Measurements from ENCODE around the gene ID4.

The ID4 gene, protein sequence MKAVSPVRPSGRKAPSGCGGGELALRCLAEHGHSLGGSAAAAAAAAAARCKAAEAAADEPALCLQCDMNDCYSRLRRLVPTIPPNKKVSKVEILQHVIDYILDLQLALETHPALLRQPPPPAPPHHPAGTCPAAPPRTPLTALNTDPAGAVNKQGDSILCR

DNA sequence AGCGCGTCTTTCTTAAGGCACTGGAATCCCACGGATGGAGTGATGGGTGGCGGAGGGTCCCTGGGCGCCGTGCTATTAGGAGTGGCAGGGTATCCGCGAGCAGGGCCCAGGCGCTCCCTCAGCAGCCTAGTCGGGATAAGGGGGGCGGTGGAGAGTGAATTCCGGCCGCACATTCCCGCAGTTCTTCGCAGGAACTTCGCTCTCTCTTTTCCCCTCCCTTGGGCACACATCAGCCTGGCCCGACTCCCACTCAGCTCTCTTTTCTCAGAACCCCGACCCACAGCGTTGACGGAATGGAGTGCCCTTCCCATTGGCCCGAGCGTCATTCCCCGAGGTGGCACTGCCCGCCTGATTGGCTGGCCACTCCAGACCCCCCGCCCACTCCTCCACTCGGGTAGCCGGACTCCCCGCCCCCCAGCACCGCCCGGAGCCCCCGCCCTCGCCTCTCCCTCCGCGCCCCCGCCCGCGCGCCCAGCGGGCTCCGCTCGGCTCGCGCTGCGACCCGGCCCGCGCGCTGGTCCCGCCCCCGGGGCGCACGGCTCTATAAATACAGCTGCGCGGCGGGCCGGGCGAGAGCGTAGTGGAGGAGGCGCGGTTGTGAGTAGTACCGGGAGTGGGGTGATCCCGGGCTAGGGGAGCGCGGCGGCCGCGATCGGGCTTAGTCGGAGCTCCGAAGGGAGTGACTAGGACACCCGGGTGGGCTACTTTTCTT is at the start of gene ID4:
TSS of gene ID4 (plus strand) at position 572 of the 712 bp plus-strand sequence. CDS start 385 bp downstream, outside the sequence.
- peak; percentile 98 for DNase-seq

DNA sequence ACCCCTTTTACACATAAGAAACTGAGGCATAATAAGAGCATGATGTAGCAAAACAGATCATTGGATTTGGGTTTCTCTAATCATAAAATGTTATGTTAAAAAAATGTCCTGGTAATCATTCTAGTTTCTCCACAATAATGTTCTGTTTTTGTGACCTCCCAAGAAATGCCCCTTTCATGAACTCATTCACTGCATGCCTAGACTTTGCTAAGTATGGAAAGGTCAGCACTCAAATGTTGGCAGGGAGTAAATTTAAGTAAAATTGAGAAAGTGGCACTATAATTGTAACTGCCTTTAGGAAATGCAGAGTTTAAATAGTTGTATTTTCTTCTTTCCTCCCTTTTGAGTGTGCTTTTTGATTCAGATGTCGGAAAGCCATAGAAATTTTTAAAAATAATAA is 48.5 kb upstream of the ID4 start:
- no peak for DNase-seq

DNA sequence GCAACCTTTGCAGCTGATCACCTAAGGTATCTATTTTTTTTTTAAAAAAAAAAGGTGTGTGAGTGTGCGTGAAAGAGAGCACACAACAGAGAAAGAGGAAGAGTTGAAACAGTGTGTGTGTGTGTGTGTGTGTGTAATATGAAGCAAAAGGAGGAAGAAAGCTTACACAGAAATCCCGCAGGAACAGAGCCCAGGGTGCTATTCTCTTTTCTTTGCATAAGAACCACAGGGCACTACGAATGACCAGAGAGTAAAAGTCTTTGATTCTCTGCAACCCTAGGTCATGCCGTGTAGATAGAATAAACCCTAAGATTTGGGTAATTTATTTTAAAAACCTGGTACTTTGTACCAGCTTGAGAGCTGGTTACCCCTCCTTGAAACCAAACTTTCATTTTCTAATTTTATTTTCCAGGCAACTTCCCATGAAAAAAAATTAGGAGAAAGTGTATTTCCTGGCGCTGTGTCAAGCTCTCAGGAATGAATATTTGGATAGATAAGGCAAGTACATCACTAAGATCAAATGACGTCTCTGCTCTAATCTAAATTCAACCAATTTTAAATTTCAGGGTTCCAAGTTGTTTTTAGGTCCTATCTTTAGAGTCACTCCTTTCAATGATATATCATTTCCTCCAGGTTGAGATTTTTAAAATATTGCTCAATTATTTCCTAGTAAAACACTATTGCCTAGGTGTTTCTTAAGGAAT is 47.9 kb upstream of the ID4 start:
- DNase-seq, result no peak

DNA sequence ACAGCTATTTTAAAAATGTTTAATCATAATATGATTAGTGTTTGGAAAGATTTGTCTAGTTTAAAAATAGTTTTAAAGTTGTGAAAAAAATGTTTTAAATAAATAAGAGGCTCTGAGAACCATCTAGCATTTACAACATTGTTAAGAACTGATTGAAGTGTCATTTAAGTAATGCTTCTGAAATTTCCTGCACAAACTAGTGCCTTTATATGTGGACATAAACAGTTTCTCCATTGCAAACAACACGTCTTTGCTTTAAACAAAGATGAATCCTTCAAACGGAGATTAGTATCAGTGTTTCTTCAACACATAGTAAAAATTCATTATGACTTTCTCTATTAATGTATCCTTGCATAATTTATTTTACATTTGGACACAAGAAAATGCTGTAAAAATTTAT is 45.9 kb upstream of the ID4 start:
- DNase-seq, result no peak

DNA sequence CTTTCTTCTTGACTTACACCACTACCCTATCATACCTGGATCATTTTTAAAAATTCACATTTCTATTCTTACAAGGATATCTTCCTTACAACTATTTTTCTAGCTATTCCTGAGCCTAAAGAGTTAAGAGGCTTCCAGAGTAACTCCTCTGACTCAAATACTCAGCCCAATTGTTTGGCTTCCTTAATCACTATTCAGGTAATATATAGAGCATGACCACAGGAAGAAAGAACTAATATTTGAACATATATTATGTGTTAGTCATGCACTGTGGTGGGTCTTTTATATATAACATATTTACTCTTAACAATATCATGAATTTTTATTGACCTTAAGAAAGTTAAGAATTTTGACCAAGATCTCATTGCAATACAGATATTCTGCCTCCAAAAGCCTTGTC is 42.0 kb upstream of the ID4 start:
- no peak for DNase-seq

DNA sequence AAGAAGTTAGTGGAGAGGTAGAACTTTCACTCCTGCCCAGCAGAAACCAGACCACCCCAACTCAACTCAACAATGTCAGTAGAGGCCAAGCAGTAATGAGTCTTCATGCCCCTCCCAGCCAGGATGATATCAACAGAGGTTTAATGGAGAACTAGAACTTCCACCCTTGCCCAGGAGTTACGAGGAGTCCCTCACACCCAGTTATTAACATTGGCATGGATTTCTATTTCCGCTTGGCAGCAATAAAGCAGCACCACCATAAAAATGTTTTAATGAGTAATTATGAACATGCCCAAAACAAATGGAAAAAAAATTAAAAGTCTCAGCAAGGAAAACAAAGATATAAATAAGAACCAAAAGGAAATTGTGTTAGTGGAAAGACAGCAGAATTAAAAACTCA is 40.7 kb upstream of the ID4 start:
- DNase-seq, result no peak

DNA sequence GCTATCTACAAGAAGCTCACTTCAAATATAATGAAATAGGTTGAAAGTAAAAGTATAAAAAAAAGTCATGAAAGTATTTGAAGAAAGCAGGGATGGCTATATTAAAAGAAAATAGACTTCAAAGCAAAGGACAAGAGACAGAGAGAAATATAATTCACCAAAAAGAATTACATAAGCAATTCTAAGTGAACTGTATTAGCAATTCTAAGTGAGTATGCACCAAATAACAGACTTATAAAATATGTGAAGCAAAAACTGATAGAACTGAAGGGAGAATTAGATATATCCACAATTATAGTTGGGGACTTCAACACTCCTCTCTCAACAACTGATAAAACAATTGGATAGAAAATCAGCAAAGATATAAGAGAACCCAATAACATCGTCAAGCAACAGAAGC is 38.8 kb upstream of the ID4 start:
- DNase-seq, result no peak

DNA sequence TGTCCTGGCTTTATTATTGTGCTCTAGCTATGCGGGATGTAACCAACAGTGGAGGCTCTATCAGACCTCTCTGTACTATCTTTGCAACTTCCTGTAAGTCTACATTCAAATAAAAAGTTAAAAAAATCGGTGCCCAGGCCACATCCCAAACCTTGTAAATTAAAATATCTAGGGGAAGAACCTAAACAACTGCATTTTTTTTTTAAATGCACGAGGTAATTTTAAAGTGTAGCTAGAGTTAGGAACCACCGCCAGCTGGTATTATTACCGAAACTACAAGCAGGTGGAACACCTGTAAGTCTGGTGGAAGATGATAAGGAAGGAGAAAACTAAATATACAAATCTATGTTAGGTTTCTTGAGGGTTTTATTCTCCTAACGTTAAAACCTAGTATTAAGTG is 34.5 kb upstream of the ID4 start:
- no peak for DNase-seq

DNA sequence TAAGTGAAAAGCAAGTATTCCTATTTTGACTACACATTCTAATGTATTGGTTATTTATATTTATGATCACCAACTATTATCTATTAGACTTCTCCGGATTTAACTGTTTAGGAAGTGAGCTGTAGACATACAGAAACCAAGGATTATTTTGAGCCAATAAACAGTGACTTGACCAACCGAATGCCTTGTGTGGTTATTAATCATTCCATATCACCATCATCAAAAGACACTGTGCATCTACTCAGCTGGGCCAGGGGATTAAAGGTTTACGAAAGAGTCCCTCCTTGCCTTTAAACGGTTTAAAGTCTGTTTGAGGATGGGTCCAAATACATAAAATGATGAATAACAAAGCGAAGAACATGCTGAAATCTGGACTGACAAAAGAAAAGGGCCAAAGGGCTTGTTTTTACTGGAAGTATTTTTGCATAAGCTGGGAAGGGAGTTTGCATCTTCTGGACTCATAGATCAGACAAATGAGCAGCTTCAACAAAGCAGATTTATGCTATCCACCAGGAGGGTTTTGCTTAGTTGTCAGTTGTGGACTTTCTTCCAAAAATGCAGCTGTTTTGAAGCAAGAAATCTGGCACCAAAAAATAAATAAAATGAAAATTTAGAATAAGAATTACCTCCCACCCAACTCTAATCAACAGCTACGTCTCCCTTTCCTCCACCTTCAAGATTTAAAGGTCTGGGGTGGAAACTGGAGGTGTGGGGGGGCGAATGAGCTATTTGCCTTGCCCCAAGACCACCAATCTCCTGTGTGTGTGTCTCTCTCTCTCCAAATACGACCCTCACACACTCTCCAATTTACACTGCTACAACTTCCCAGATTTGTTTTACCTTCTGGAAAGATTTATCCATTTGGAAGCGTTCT is 33.6 kb upstream of the ID4 start:
- peak; percentile 32 for DNase-seq

DNA sequence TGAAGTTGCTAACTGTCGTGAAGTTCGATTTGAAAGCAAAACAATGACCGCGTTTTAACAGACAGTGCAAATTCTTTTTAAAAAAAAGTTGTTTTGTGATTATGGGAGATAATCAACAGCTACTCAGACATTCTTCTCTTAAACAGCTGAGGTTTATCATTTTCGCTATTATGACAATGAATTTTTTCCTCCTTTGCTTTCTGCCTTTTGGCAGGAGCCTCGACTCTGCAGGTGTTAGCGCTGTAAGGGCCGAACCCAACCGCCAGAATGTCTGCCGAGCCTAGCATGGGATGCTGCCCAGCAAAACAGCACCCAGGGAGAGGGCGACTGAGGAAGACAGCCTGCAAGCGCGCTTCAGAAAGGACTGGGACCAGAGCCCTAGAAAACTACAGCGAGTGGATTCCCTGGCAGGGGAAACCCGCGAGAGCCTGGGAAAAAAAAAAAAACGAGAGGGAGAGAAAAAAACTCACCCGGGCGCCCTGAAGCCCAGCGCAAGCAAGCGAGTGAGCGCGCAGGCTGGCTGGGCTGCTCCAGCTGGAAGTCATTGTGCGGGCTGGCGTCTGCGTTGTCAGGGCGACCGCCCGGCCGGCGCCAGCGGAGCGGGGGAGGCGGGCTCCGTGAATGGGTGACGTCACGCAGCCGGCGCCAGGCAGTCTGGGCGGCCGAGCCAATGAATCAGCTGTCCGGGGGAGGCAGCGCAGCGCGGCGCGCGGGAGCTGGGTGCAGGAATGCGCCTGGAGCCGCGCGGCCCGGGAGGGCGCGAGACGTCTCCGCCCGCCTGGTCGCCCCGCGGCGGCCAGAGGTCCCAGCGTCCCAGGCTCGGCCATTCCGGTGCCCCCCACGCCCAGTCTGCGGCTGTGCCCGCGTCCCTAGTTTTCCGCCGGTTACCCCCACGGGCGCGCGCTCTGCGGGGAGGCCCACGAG is 32.7 kb upstream of the ID4 start:
- DNase-seq, result peak; percentile 98

DNA sequence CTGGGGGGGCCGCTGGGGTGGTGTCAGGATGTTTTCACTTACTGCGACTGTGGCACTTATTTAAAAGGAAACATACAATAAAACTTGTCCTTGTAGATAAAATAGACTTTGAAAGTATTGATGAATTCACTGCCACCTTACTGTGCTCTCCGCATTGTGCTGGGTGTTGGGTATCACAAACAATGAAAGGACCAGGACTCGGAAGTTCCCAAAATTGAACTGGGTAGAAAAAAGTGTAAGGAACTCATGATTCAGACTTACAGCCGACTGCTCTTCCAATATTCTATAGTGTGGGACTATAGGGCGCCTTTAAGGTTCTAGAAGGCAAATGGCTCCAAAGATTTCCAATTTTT is 32.1 kb upstream of the ID4 start:
- DNase-seq, result no peak

DNA sequence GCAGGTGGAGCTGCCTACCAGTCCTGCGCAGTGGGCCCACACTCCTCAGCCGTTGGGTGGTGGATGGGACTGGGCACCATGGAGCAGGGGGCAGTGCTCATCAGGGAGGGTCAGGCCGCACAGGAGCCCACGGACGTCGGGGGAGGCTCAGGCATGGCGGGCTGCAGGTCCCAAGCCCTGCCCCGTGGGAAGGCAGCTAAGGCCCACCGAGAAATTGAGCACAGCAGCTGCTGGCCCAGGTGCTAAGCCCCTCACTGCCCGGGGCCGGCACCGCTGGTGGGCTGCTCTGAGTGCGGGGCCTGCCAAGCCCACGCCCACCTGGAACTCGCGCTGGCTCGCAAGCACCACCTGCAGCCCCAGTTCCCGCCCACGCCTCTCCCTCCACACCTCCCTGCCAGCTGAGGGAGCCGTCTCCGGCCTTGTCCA is 30.2 kb upstream of the ID4 start:
- no peak for DNase-seq

DNA sequence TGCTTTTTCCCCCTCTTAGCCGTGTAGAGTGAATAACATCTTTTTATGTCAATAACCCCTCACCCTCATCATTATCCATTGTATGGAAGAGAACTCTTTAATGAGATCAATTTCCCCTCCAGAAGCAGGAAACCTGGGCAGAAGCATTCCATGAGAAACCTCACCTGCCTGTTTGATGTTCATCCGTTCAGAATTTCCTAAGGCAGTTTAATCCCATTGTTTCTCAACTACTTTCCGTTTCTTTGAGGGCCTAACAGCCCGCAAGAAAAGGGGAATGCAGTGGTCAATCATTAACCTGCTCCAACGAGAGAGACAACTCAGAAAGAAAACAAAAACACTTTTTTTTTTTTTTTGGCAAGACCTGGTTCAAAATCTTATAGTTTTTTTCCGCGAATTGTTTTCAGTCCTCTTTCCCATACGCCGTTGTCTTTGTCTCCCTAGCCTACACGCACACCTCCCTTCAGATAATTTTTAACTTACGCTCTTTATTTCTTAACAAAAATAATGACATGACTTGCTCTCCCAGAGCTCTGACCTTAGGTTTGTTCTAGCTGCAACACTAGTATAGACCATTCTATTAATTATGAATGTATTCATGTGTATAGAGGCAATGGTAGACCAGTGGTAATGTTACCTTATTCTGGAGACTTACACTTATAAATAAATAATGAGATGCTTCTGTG is 25.6 kb upstream of the ID4 start:
- DNase-seq, result no peak

DNA sequence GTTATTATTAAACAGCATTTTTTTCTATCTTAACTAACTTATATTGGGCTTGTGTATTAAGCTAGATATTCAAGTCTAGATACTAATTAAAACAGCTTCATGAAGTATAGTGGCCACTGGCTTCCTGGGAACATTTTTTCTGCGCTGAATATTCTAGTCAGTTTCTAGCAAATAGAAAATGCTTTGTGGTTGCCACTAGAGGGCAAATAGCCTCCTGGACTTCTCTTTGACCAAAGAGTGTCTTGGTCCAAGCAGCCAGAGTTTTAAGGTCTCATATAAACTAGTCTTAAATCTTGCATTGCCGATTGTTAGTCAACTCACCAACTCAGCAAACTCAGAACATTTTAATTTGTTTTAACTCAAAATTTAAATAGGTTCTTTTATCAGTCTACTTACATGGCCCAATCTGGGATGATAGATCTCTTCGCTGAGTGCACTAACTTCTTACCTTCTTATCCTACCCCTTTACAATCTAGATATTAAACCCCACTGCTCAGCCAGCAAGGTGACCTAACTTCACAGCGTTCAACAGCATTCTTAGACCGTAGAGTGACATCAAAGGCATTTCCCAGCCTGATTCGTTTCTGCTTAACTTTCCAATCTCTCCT is 24.6 kb upstream of the ID4 start:
- DNase-seq, result no peak

DNA sequence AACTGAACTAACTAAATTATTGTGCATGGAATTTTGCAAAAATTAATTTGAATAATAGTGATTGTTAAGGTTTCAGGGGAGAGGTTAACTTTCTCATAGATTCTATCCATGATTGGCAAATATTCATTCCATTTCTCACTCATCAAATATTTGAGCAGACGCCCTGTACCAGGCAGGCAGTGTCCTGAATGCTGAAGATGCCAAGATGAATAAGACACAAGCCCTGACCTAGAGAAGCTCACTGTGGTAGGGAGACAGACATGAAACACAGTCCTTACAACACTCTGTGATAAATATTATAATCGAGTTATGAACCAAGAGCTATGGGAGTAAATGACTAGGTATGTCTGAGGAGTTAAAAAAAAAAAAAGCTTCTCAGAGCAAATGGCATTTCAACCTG is 18.4 kb upstream of the ID4 start:
- DNase-seq, result no peak

DNA sequence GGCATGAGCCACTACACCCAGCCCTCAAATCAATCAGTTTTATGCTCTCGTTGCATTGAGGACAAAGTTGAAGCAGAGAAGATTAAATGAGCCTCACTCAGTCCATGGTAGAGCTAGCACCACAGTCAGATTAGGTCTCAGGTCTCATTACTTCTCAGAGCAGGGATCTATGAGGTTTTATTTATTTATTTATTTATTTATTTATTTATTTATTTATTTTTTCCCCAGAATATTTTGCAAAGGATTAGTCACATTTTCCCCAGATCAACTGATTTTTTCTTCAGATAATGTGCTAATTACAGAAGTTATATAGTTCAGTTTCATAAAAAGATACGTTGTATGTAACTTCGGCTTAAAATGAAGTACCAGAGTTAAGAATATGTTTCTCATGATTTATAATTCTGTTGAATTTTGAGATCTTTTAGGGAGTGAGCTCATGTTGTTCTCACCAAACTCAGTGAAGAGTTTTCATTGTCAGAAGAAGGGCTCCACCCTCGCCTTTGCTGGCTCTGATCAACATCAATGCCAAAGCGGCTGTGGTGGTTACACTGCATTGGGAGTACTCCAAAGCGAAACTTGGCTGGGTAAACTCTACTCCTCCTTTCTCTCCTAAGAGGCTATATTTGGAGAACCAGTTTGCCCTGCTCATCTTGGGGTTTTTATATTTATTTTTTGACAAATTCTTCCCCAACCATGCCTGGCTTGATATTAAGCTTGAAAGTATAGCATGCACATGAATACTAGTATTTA is 12.9 kb upstream of the ID4 start:
- DNase-seq, result no peak

DNA sequence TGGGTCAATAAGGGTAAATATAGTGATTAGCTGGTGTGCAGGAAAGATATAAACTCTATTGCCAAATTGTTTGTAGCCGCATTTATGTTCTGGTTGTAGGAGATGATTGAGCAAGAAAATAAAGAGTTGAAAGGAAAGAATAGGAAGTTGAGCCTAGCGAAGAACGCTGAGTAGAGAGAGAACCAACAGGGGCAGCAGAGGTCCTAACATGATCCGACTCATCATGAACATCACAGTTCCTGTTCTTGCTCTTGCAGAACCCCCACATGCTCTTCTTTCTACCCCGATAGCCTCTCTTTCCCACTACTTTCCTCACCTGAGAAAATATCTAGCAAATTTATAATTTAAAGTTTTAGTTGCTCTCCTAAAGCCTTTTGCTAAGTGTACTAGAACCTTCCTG is 9.9 kb upstream of the ID4 start:
- DNase-seq, result no peak

DNA sequence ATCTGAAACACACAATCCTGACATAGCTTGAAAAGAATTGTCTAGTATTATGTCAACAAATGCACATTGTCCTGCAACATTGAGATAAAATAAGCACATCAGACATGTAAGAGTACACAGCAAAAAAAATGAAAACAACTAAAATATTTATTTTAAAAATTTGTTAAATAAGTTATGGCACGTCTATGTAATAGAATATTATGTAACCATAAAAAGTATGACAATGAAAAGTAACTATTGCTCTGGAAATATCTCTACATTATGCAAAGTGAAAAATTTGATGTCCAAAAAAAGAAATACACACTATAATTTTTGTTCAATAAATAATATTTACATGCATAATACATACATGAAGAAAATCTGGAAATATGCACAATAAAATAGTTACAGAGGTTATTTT is 9.3 kb upstream of the ID4 start:
- no peak for DNase-seq

DNA sequence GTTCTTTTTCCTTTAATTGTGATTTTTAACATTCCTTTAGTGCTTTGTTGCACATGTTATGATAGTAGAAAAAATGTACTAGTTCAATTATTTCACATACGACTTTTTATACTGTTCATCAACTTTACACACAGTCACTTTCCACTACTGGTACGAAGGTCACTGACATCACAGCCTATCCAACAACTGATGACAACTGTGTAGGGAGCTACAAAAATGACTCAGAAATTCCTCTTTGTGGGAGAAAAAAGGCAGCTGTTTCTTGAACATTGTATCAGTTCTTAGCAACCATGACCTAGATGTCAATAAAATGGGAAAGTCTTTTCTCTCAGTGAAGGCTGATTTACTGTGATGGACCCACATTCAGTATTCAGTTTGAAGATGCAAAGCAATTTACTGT is 7.0 kb upstream of the ID4 start:
- DNase-seq, result no peak

DNA sequence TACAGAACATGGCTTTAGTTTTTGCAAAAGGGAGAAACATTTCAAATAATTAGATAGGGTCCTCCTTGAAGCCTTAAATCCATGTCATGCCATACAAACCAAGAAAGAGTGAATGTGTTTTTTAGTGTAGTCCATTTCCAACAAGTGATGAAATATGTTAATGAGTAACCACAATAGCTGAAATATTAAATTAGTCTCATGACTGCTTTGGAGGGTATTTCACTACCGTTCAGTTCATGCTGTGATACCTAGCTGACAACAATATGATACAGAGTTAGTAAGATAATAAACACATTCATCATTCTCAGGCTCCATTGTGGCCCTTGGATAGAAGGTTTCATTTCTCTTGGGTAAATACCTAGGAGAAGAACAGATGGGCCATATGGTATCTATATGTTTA is 5.8 kb upstream of the ID4 start:
- DNase-seq, result no peak

DNA sequence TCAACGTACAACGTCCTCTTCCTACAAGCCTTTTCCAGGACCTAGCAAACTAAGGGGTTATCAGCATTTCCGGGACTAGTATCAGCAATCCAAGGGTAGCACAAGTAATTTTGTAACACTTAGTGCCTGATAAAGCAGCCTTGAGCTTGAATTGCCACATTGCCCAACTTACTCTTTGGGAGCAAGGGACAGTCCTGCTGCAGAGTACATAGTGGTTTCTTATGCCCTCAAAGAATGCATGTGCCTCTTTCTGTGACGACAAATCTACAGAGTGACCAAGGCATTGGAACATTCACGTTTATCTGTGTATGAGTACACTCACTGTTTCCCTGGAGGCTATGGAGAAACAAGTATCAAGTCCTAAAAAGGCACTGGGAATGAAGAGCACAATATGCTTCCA is 3.2 kb upstream of the ID4 start:
- DNase-seq, result no peak
